Transverse colon (tissue), 4 donors: ENCODE measurements around the gene GRIN2B. TPM values are rescaled to one million over a fixed set of nuclear protein-coding genes. Genes with fewer than 3 reads are reported as not detected.
A peak's percentile ranks its signal among the peaks of the same experiment; 100 is the strongest.

ENCODE experiments used
- DNase-seq: peaks from one replicate; pipeline ENCODE4 v3.0.0-alpha.2; 2019
- H3K27ac ChIP-seq, 4 donors: fragments of 200-600 bp; sonication (generic); 2 replicates each; pipeline ENCODE4 v1.5.1; 2016 to 2018; ENCODE audit warnings: inconsistent platforms in 4 of 4
- H3K27me3 ChIP-seq: fragments of 200-600 bp; sonication (generic); 2 replicates; pipeline ENCODE4 v1.5.1; 2017; ENCODE audit warnings: inconsistent platforms
- H3K36me3 ChIP-seq, 4 donors: fragments of 200-600 bp; sonication (generic); 2 replicates each; pipeline ENCODE4 v1.5.1; 2017 to 2019; ENCODE audit warnings: inconsistent platforms in 4 of 4
- H3K4me1 ChIP-seq, 4 donors: fragments of 200-600 bp; sonication (generic); 2 replicates each; pipeline ENCODE4 v1.5.1; 2017 to 2020; ENCODE audit warnings: inconsistent platforms in 4 of 4
- H3K4me3 ChIP-seq, 4 donors: fragments of 200-600 bp; sonication (generic); 1 replicate in 1 of 4; 2 replicates in 3 of 4; pipeline versions ENCODE4 v1.5.1 to v1.6.1; 2017 to 2019; ENCODE audit warnings: inconsistent platforms in 4 of 4
- H3K9me3 ChIP-seq, 2 donors: fragments of 200-600 bp; sonication (generic); 2 replicates each; pipeline ENCODE4 v1.5.1; 2017 to 2019; ENCODE audit warnings: inconsistent platforms in 2 of 2
- CTCF ChIP-seq, 5 experiments: fragments of 200-600 bp in 3 of 5; fragments of 450-650 bp in 2 of 5; sonication (generic) in 3 of 5; IDR thresholded peaks; 1 replicate in 2 of 5; 2 replicates in 3 of 5; pipeline ENCODE4 v1.5.1; 2016 to 2017; ENCODE audit warnings: antibody characterized with exemption in 5 of 5, inconsistent platforms in 3 of 5, mild to moderate bottlenecking in 2 of 5, moderate library complexity in 1 of 5
- EP300 ChIP-seq: sonication (generic); formaldehyde crosslinking; IDR thresholded peaks from one replicate; pipeline ENCODE4 v1.6.1; 2017; ENCODE audit warnings: antibody characterized with exemption, low read depth
- POLR2A ChIP-seq: fragments of 450-650 bp; IDR thresholded peaks from one replicate; pipeline ENCODE4 v1.6.1; 2016; ENCODE audit warnings: antibody characterized with exemption, mild to moderate bottlenecking, moderate library complexity
- POLR2AphosphoS5 ChIP-seq, 3 donors: sonication (generic); formaldehyde crosslinking; IDR thresholded peaks; one replicate each; pipeline ENCODE4 v1.6.1; 2016; ENCODE audit warnings: antibody characterized with exemption in 3 of 3
- WGBS, 2 donors: methylation state at CpG; one replicate each; pipeline ENCODE4 v1.1.5; 2018; ENCODE audit warnings: low coverage in 1 of 2; 5-methylcytosine and 5-hydroxymethylcytosine counted together
- in situ Hi-C, 4 donors: fragments of 200-750 bp; cut with MboI; loops; one replicate each; pipeline versions ENCODE4 v1.15.0 to v1.15.1; 2017; ENCODE audit warnings: low sequenced_read_pairs in 3 of 4, low pct_ligation_motif_present in 1 of 4, low pct_unique_long_range_greater_than_20kb in 1 of 4
- intact Hi-C: fragments of 100-400 bp; cut with DNase I; formaldehyde crosslinking; loops from one replicate; pipeline ENCODE4 v1.15.1; 2023; ENCODE audit warnings: low total_unique reads
- total RNA-seq, 4 donors: library from RNA; depleted of rRNA; stranded (reverse); fragments of >200 nt; gene quantifications; one replicate each; pipeline ENCODE4 v1.1.0, GENCODE V29; 2016

Gene GRIN2B
- total RNA-seq, 4 donors from 2014 or later, result 0.27 to 14.7 (median 1.3) TPM

GRCh38 chr12:13970803-13971202, 10.6 kb downstream of the GRIN2B start:
- H3K27me3 ChIP-seq, result peaks cover 2% of the 10 kb centered on the region
- DNase-seq, result no peak
- intact Hi-C loops, result no loop called here
- no peak overlapping the region for H3K27ac ChIP-seq
- no peak for TF ChIP-seq POLR2A
- no peak for TF ChIP-seq POLR2AphosphoS5 (IDR thresholded peaks at IDR 0.05)
- no peak for TF ChIP-seq CTCF (IDR thresholded peaks at IDR 0.05)
- TF ChIP-seq EP300, result no peak
- in situ Hi-C loops, result no loop called here
- WGBS, 2 donors, result 70 to 71% methylated on average over 3 to 4 of the region's 4 CpGs
- H3K36me3 ChIP-seq, result no peaks in the 10 kb centered on the region
- H3K4me1 ChIP-seq, result no peaks in the 10 kb centered on the region
- no peaks in the 10 kb centered on the region for H3K9me3 ChIP-seq
- H3K4me3 ChIP-seq, result no peak overlapping the region

- TF ChIP-seq CTCF (IDR thresholded peaks at IDR 0.05) (no peak), POLR2A (no peak), POLR2AphosphoS5 (IDR thresholded peaks at IDR 0.05) (no peak), EP300 (no peak)
- no peaks in the 10 kb centered on the region for H3K27me3 ChIP-seq
- DNase-seq, result no peak
- H3K9me3 ChIP-seq, result no peaks in the 10 kb centered on the region
- no peaks in the 10 kb centered on the region for H3K4me1 ChIP-seq
- intact Hi-C loops, result no loop called here
- in situ Hi-C loops, result no loop called here
- no peak overlapping the region for H3K4me3 ChIP-seq
- 83 to 89% methylated on average over 3 of the region's 3 CpGs for WGBS, 2 donors
- no peak overlapping the region for H3K27ac ChIP-seq
- H3K36me3 ChIP-seq, result no peaks in the 10 kb centered on the region
Measured at GRCh38 chr12:13968281-13968680, 13.1 kb downstream of the GRIN2B start.

- no peak for TF ChIP-seq EP300
- no peak for TF ChIP-seq CTCF (IDR thresholded peaks at IDR 0.05)
- TF ChIP-seq POLR2A, result no peak
- TF ChIP-seq POLR2AphosphoS5 (IDR thresholded peaks at IDR 0.05), result no peak
- no peak overlapping the region for H3K4me3 ChIP-seq
- DNase-seq, result no peak
- in situ Hi-C loops (no loop called here), intact Hi-C loops (no loop called here)
- H3K36me3 ChIP-seq, result no peaks in the 10 kb centered on the region
- WGBS, 2 donors, result 84 to 86% methylated on average over 5 of the region's 5 CpGs
- H3K27me3 ChIP-seq, result peaks cover 8% of the 10 kb centered on the region
- H3K4me1 ChIP-seq, result no peaks in the 10 kb centered on the region
- no peak overlapping the region for H3K27ac ChIP-seq
- no peaks in the 10 kb centered on the region for H3K9me3 ChIP-seq
Measured at GRCh38 chr12:13964666-13965065, 16.7 kb downstream of the GRIN2B start.

- in situ Hi-C loops, result no loop called here
Measured at GRCh38 chr12:13962699-13963098, 18.7 kb downstream of the GRIN2B start.

More at GRCh38 chr12:13962699-13963098, 18.7 kb downstream of the GRIN2B start:
- 84 to 96% methylated on average over 5 to 8 of the region's 8 CpGs for WGBS, 2 donors
- intact Hi-C loops, result no loop called here
- Histone ChIP-seq H3K36me3 (no peaks in the 10 kb centered on the region), H3K9me3 (no peaks in the 10 kb centered on the region), H3K27ac (no peak overlapping the region), H3K27me3 (peaks cover 8% of the 10 kb centered on the region), H3K4me3 (no peak overlapping the region), H3K4me1 (no peaks in the 10 kb centered on the region)
- DNase-seq, result no peak
- TF ChIP-seq EP300, result no peak
- TF ChIP-seq CTCF (IDR thresholded peaks at IDR 0.05), result peak in 1 of 5 experiments; percentile 7
